Neuronal stem cell (in vitro differentiated cells): ENCODE measurements around the gene CHST11.

Source experiments
- DNase-seq: peaks from one replicate; pipeline ENCODE4 v3.0.0-alpha.2; 2013; ENCODE audit warnings: low spot score
- H2AFZ ChIP-seq: one replicate; pipeline ENCODE4 v1.6.1; 2013; ENCODE audit warnings: mild to moderate bottlenecking, low read length, inconsistent platforms
- H2AK5ac ChIP-seq: 2 replicates; pipeline ENCODE4 v1.6.1; 2013; ENCODE audit warnings: low read depth, mild to moderate bottlenecking, inconsistent platforms, low read length, moderate library complexity, mixed read lengths
- H2BK120ac ChIP-seq: 2 replicates; pipeline ENCODE4 v1.6.1; 2013; ENCODE audit warnings: low read depth, mild to moderate bottlenecking, inconsistent platforms, low read length, moderate library complexity, mixed read lengths
- H2BK12ac ChIP-seq: one replicate; pipeline ENCODE4 v1.6.1; 2013; ENCODE audit warnings: low read length, inconsistent platforms
- H2BK15ac ChIP-seq: 2 replicates; pipeline ENCODE4 v1.6.1; 2013; ENCODE audit warnings: mild to moderate bottlenecking, low read length, inconsistent platforms, mixed read lengths
- H2BK5ac ChIP-seq: one replicate; pipeline ENCODE4 v1.6.1; 2013; ENCODE audit warnings: inconsistent platforms, mild to moderate bottlenecking, low read length, moderate library complexity
- H3K14ac ChIP-seq: one replicate; pipeline ENCODE4 v1.6.1; 2013; ENCODE audit warnings: low read length, inconsistent platforms
- H3K18ac ChIP-seq: 2 replicates; pipeline ENCODE4 v1.6.1; 2013; ENCODE audit warnings: low read length, inconsistent platforms
- H3K23ac ChIP-seq: 2 replicates; pipeline ENCODE4 v1.6.1; 2013; ENCODE audit warnings: low read depth, mild to moderate bottlenecking, mixed read lengths, low read length, inconsistent platforms; ENCODE audit not compliant: poor library complexity
- H3K27ac ChIP-seq: replicated peaks from 3 replicates; pipeline ENCODE4 v1.5.1; 2013; ENCODE audit warnings: low read length, inconsistent platforms
- H3K27me3 ChIP-seq, 3 experiments: 2 replicates each; pipeline ENCODE4 v1.6.1; 2013; ENCODE audit warnings: low read length in 3 of 3, mild to moderate bottlenecking in 2 of 3, inconsistent platforms in 1 of 3, low read depth in 1 of 3, mixed read lengths in 1 of 3, moderate library complexity in 1 of 3; ENCODE audit not compliant: control insufficient read depth in 3 of 3, insufficient read depth in 3 of 3
- H3K36me3 ChIP-seq, 2 donors: replicated peaks in 1 of 2; 2 replicates each; pipeline ENCODE4 v1.6.1; 2013; ENCODE audit warnings: low read length in 2 of 2; ENCODE audit not compliant: control insufficient read depth in 2 of 2, insufficient read depth in 2 of 2
- H3K4ac ChIP-seq: 2 replicates; pipeline ENCODE4 v1.6.1; 2013; ENCODE audit warnings: inconsistent platforms, mild to moderate bottlenecking, low read length, moderate library complexity
- H3K4me1 ChIP-seq, 2 donors: 1 replicate in 1 of 2; 2 replicates in 1 of 2; pipeline ENCODE4 v1.6.1; 2013; ENCODE audit warnings: low read length in 2 of 2, low read depth in 1 of 2; ENCODE audit not compliant: control insufficient read depth in 2 of 2, insufficient read depth in 1 of 2
- H3K4me2 ChIP-seq: one replicate; pipeline ENCODE4 v1.6.1; 2013; ENCODE audit warnings: mild to moderate bottlenecking, low read length, inconsistent platforms; ENCODE audit not compliant: insufficient read depth, poor library complexity, severe bottlenecking
- H3K4me3 ChIP-seq, 2 donors: 2 replicates each; pipeline ENCODE4 v1.5.1; 2013; ENCODE audit warnings: low read length in 2 of 2, mild to moderate bottlenecking in 2 of 2, inconsistent platforms in 1 of 2, moderate library complexity in 1 of 2
- H3K79me1 ChIP-seq: one replicate; pipeline ENCODE4 v1.6.1; 2013; ENCODE audit warnings: low read depth, mild to moderate bottlenecking, inconsistent platforms, low read length, moderate library complexity
- H3K9ac ChIP-seq: one replicate; pipeline ENCODE4 v1.6.1; 2013; ENCODE audit warnings: mild to moderate bottlenecking, low read depth, low read length, inconsistent platforms; ENCODE audit not compliant: poor library complexity
- H3K9me3 ChIP-seq, 2 donors: replicated peaks in 1 of 2; 2 replicates each; pipeline versions ENCODE3 to v1.6.1; 2013; ENCODE audit warnings: low read length in 2 of 2, mild to moderate bottlenecking in 2 of 2, inconsistent platforms in 1 of 2, low read depth in 1 of 2, mixed read lengths in 1 of 2, moderate library complexity in 1 of 2; ENCODE audit not compliant: control insufficient read depth in 2 of 2, insufficient read depth in 1 of 2
- H4K8ac ChIP-seq: one replicate; pipeline ENCODE4 v1.6.1; 2013; ENCODE audit warnings: low read depth, mild to moderate bottlenecking, inconsistent platforms, low read length, moderate library complexity
- H4K91ac ChIP-seq: one replicate; pipeline ENCODE4 v1.6.1; 2013; ENCODE audit warnings: low read length, low read depth, mild to moderate bottlenecking, inconsistent platforms; ENCODE audit not compliant: poor library complexity
- WGBS, 2 donors: extraction: QIAGEN DNeasy Blood & Tissue Kit; methylation state at CpG; one replicate each; pipeline ENCODE4 v1.1.7; 2013; ENCODE audit warnings: missing lambda C conversion rate in 2 of 2, mixed read lengths in 1 of 2; ENCODE audit not compliant: insufficient read length in 2 of 2, insufficient replicate concordance in 1 of 2; ENCODE audit errors: extremely low coverage in 2 of 2; 5-methylcytosine and 5-hydroxymethylcytosine counted together

The CHST11 gene

DNA sequence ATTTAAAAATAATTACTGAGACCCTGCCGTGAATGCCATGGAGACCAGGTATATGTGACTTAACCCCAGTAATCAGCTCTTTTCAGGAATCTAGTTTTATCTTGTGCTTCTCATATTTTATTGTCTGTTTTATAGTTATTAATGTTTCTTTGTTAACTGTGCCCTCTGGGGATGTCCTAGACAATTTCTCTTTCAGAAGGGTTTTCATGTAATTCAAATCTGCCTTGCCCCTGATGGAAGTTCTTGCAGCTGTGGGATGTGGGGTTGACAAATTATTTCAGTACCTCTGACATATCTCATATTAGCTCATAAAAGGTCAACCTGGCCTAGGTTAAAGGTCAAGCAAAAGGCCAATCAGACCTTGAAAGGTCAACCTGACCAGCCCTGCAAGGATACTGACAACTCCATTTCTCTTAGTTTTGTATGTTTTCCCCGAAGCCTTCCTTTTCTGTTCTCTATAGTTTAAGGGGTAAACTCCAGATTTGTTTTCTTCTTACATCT lies 319.0 kb downstream of the CHST11 start:
- no peak overlapping the region for H3K14ac ChIP-seq
- no peak overlapping the region for H3K9ac ChIP-seq
- no peak overlapping the region for H3K27ac ChIP-seq
- no peak overlapping the region for H2AK5ac ChIP-seq
- no peak overlapping the region for H3K18ac ChIP-seq
- no peak overlapping the region for H4K8ac ChIP-seq
- no peak overlapping the region for H3K4me3 ChIP-seq
- H2BK15ac ChIP-seq: no peak overlapping the region
- H3K27me3 ChIP-seq: no peaks in the 10 kb centered on the region
- H2BK12ac ChIP-seq: no peak overlapping the region
- no peaks in the 10 kb centered on the region for H3K36me3 ChIP-seq
- H3K9me3 ChIP-seq: peaks cover 2 to 23% of the 10 kb centered on the region in 2 donors
- H3K4me1 ChIP-seq: no peaks in the 10 kb centered on the region
- no peak overlapping the region for H3K23ac ChIP-seq
- no peak overlapping the region for H4K91ac ChIP-seq
- H3K4ac ChIP-seq: no peak overlapping the region
- no peak for DNase-seq
- H2AFZ ChIP-seq: no peak overlapping the region
- no peaks in the 10 kb centered on the region for H3K79me1 ChIP-seq
- H2BK120ac ChIP-seq: no peak overlapping the region
- H2BK5ac ChIP-seq: no peak overlapping the region
- no peak overlapping the region for H3K4me2 ChIP-seq
- no CpG with 5 or more reads among the region's 2 CpGs for WGBS, 2 donors

DNA sequence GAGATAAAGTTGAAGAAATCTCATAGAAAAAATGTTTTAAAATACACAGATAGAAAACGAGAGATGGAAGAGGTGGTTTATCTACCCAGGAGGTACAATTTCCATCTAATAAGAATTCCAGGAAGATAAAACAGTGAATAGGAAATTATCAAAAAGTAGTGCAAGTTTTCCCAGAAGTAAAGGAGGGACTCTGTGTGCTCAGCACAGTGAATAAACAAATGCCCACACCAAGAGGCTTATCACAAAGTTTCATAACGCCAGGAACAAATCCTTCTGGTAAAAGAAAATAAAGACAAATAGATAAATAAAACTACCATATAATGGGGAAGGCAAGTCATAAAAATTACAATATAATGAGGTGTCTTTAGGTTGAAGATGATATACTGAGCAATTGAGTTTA lies 322.4 kb downstream of the CHST11 start:
- WGBS, 2 donors: no CpG with 5 or more reads among the region's 2 CpGs
- H2AFZ ChIP-seq: no peak overlapping the region

DNA sequence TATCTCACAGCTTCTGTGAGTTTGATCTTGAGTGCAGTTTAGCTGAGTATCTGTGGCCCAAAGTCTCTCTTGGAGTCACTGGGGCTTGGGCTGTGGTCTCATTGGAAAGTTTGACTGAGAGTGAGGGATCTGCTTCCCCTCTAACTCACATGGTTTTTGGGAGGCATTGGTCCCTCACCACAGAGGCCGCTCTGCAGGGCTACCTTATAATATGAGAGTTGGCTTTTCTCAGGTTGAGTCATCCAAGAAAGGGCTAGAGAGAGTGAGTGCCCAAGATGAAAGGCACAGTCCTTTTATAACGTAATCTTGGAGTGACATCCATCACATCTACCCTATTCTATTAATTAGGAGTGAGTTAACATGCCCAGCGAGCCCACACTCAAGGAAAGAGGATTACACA lies 325.5 kb downstream of the CHST11 start:
- no peak overlapping the region for H3K9ac ChIP-seq
- no CpG with 5 or more reads among the region's 3 CpGs for WGBS, 2 donors
- H3K4me3 ChIP-seq: no peak overlapping the region
- no peaks in the 10 kb centered on the region for H3K79me1 ChIP-seq
- H3K4me2 ChIP-seq: no peak overlapping the region
- H3K18ac ChIP-seq: no peak overlapping the region
- no peak overlapping the region for H2AK5ac ChIP-seq
- H3K4me1 ChIP-seq: peaks cover 2 to 5% of the 10 kb centered on the region in 2 donors
- peaks cover 2 to 9% of the 10 kb centered on the region in 2 donors for H3K9me3 ChIP-seq
- H3K4ac ChIP-seq: no peak overlapping the region
- H3K27ac ChIP-seq: no peak overlapping the region
- no peaks in the 10 kb centered on the region for H3K27me3 ChIP-seq
- H2BK12ac ChIP-seq: no peak overlapping the region
- H4K91ac ChIP-seq: no peak overlapping the region
- H2BK5ac ChIP-seq: no peak overlapping the region
- H3K36me3 ChIP-seq: no peaks in the 10 kb centered on the region
- no peak overlapping the region for H2AFZ ChIP-seq
- no peak for DNase-seq
- no peak overlapping the region for H4K8ac ChIP-seq
- no peak overlapping the region for H3K14ac ChIP-seq
- no peak overlapping the region for H3K23ac ChIP-seq
- H2BK120ac ChIP-seq: no peak overlapping the region
- H2BK15ac ChIP-seq: no peak overlapping the region

More for the DNA sequence above, 322.4 kb downstream of the CHST11 start:
- Histone ChIP-seq H3K4me2 (no peak overlapping the region), H2BK5ac (no peak overlapping the region), H3K4ac (no peak overlapping the region), H3K9ac (no peak overlapping the region), H2BK15ac (no peak overlapping the region), H3K18ac (no peak overlapping the region), H3K4me3 (no peak overlapping the region), H3K36me3 (no peaks in the 10 kb centered on the region), H3K9me3 (peaks cover 2 to 9% of the 10 kb centered on the region in 2 donors), H2BK120ac (no peak overlapping the region), H3K79me1 (no peaks in the 10 kb centered on the region), H4K8ac (no peak overlapping the region), H2BK12ac (no peak overlapping the region), H3K23ac (no peak overlapping the region), H4K91ac (no peak overlapping the region), H3K14ac (no peak overlapping the region), H2AK5ac (no peak overlapping the region), H3K27ac (no peak overlapping the region), H3K4me1 (no peaks in the 10 kb centered on the region), H3K27me3 (no peaks in the 10 kb centered on the region)
- no peak for DNase-seq

DNA sequence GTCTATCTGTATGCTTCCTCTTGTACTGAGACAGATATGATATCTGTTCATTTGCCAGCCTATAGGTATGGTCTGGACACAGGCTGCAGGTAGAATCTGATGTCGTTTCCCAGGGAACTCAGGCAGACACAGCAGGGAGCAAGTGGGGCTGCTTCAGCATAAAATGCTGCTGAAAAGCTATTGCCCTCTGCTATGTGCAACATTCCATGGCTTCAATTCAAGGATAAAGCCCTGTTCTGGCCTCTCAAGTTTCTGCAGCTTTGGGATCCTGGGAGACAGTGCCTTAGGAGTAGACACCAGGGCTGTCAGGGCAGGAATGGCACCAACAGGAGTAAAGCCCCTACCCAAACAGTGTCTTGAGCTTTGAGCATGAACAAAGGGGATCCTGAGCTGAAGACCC lies 327.8 kb downstream of the CHST11 start:
- no peak overlapping the region for H3K4me3 ChIP-seq
- DNase-seq: no peak
- H3K4ac ChIP-seq: no peak overlapping the region
- no CpG with 5 or more reads among the region's 1 CpG for WGBS, 2 donors
- H3K36me3 ChIP-seq: no peaks in the 10 kb centered on the region
- H2AK5ac ChIP-seq: no peak overlapping the region
- no peak overlapping the region for H4K8ac ChIP-seq
- peaks cover 8% of the 10 kb centered on the region in 2 donors for H3K4me1 ChIP-seq
- no peak overlapping the region for H4K91ac ChIP-seq
- no peak overlapping the region for H2BK5ac ChIP-seq
- no peak overlapping the region for H2BK12ac ChIP-seq
- H2BK15ac ChIP-seq: no peak overlapping the region
- H3K18ac ChIP-seq: no peak overlapping the region
- no peak overlapping the region for H3K4me2 ChIP-seq
- no peaks in the 10 kb centered on the region for H3K27me3 ChIP-seq
- no peak overlapping the region for H3K23ac ChIP-seq
- no peaks in the 10 kb centered on the region for H3K79me1 ChIP-seq
- no peak overlapping the region for H3K14ac ChIP-seq
- no peak overlapping the region for H3K9ac ChIP-seq
- peak overlapping the region; percentile 7 for H3K27ac ChIP-seq
- H2AFZ ChIP-seq: peak overlapping the region; percentile 1
- peaks cover 2 to 9% of the 10 kb centered on the region in 2 donors for H3K9me3 ChIP-seq
- H2BK120ac ChIP-seq: no peak overlapping the region
